Measurements from ENCODE around the gene KRT26. TPM values are rescaled to one million over a fixed set of nuclear protein-coding genes. Genes with fewer than 3 reads are reported as not detected.
"Not testable (repeated sequence)": the region's sequence is repeated elsewhere in the genome, so short reads cannot be mapped to it uniquely, and the experiment has no call there.

KRT26 gene
- total RNA-seq, 1 experiment from 2014 or later: not detected

DNA sequence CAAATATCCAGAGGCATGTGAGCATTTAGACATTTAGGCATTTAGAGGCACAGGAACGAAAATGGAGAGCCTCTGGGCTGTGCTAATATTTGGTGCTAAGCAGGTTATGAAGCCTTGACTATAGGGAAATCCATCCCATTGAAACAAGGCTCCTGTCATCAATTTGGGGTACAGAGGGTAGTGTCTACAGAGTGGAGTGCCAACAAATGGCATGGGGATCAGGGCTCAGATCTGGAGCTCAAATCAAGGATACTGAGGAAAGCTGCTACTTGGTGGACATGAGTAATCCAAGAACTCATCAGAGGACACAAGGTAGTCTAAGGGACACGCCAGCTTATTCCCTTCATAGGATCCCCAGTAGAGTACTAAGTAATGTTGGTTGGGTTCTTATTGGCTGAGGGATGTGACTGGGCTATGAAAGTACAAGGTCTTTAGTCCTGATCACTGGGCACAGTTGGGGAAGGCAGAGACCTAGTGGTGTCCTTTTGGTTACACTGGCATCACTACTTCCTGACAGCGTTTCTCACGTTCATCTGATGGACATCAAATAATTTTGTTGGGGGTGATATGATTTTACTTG, 45.2 kb upstream of the KRT26 start:
- no peak overlapping the region for H2AFZ ChIP-seq
- H3K9me2 ChIP-seq (ENCODE audit: insufficient read depth): no peaks in the 10 kb centered on the region
- ChIA-PET POLR2A (ENCODE audit: unreplicated experiment) (no interaction called here), CTCF (no interaction called here)
- no peaks in the 10 kb centered on the region for H4K20me1 ChIP-seq (ENCODE audit: insufficient read depth)
- peaks cover 25% of the 10 kb centered on the region for H3K4me1 ChIP-seq (replicated peaks; ENCODE audit: insufficient read depth)
- peaks cover 8% of the 10 kb centered on the region; the same call in 1 of the 2 replicates for H3K36me3 ChIP-seq (ENCODE audit: low read depth)
- no peak for DNase-seq
- intact Hi-C loops (cut with micrococcal nuclease; ENCODE audit: unreplicated experiment): no loop called here
- H3K27ac ChIP-seq: no peak overlapping the region
- no peaks in the 10 kb centered on the region for H3K27me3 ChIP-seq (ENCODE audit: insufficient read depth, low read depth)
- peaks cover 59% of the 10 kb centered on the region for H3F3A ChIP-seq (ENCODE audit: insufficient read depth, low read depth)
- H3K4me2 ChIP-seq: peak overlapping the region; percentile 80
- H3K4me3 ChIP-seq: peak overlapping the region; percentile 83; the same call in 1 of the 2 replicates
- no peak for TF ChIP-seq EZH2 (IDR thresholded peaks at IDR 0.05; ENCODE audit: low read depth)
- TF ChIP-seq, protein P1, sequence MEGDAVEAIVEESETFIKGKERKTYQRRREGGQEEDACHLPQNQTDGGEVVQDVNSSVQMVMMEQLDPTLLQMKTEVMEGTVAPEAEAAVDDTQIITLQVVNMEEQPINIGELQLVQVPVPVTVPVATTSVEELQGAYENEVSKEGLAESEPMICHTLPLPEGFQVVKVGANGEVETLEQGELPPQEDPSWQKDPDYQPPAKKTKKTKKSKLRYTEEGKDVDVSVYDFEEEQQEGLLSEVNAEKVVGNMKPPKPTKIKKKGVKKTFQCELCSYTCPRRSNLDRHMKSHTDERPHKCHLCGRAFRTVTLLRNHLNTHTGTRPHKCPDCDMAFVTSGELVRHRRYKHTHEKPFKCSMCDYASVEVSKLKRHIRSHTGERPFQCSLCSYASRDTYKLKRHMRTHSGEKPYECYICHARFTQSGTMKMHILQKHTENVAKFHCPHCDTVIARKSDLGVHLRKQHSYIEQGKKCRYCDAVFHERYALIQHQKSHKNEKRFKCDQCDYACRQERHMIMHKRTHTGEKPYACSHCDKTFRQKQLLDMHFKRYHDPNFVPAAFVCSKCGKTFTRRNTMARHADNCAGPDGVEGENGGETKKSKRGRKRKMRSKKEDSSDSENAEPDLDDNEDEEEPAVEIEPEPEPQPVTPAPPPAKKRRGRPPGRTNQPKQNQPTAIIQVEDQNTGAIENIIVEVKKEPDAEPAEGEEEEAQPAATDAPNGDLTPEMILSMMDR (conservative IDR thresholded peaks at IDR 0.05): no peak
- BruUV-seq (replicated peaks): no TSS peak
- no peaks in the 10 kb centered on the region for H3K9me3 ChIP-seq (ENCODE audit: insufficient read depth, low read depth)
- H3K79me2 ChIP-seq (ENCODE audit: low read depth): peaks cover 43% of the 10 kb centered on the region

DNA sequence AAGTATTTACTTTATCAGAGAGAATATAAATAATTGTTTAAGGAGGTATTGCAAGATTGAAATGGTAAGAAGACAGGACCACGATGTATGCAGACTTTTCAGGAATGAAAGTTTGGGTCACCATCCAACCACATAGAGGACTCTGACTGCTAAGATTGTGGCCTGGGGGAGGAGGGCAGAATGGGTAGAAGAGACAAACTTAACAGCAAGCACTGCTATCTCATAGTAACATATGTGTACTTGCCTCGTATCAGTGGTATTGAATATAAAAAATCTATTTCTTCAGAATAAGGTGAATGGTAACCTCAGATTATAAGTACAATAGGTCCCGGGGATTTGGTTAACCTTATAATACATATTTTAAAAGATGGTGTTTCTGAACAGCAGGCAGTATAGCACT, 44.6 kb upstream of the KRT26 start:
- Histone ChIP-seq H3K27me3 (ENCODE audit: insufficient read depth, low read depth) (no peaks in the 10 kb centered on the region), H3K4me2 (no peak overlapping the region), H3K36me3 (ENCODE audit: low read depth) (peaks cover 8% of the 10 kb centered on the region; the same call in 1 of the 2 replicates), H3K9me3 (ENCODE audit: insufficient read depth, low read depth) (no peaks in the 10 kb centered on the region), H3K27ac (no peak overlapping the region), H2AFZ (no peak overlapping the region), H3F3A (ENCODE audit: insufficient read depth, low read depth) (peaks cover 59% of the 10 kb centered on the region), H3K79me2 (ENCODE audit: low read depth) (peaks cover 42% of the 10 kb centered on the region), H3K4me3 (no peak overlapping the region), H4K20me1 (ENCODE audit: insufficient read depth) (no peaks in the 10 kb centered on the region), H3K4me1 (replicated peaks; ENCODE audit: insufficient read depth) (peaks cover 26% of the 10 kb centered on the region), H3K9me2 (ENCODE audit: insufficient read depth) (no peaks in the 10 kb centered on the region)
- TF ChIP-seq EZH2 (IDR thresholded peaks at IDR 0.05; ENCODE audit: low read depth): no peak
- TF ChIP-seq, protein P1 (conservative IDR thresholded peaks at IDR 0.05): no peak
- intact Hi-C loops (cut with micrococcal nuclease; ENCODE audit: unreplicated experiment): no loop called here
- no TSS peak for BruUV-seq (replicated peaks)
- DNase-seq: no peak
- ChIA-PET POLR2A (ENCODE audit: unreplicated experiment) (no interaction called here), CTCF (no interaction called here)

DNA sequence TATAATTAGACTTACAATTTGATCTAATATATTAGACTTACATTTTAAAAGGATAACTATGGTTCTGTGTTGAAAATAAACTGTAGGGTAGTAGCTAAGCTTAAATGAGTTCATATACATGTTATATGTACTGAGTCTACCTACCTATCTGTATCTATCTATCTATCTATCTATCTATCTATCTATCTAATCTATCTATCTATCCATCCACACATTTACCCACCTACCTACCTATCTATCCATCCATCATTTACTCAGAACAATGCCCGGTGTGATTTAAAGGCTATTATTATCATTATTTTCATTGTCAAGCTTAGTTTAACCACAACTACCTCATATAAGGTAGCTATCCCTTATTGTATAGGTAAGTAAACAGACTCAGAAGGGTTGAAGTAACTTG, 43.4 kb upstream of the KRT26 start:
- no peak overlapping the region for H3K4me3 ChIP-seq
- peaks cover 8% of the 10 kb centered on the region; the same call in 1 of the 2 replicates for H3K36me3 ChIP-seq (ENCODE audit: low read depth)
- H3K27ac ChIP-seq: no peak overlapping the region
- H3F3A ChIP-seq (ENCODE audit: insufficient read depth, low read depth): peaks cover 54% of the 10 kb centered on the region
- H3K9me3 ChIP-seq (ENCODE audit: insufficient read depth, low read depth): no peaks in the 10 kb centered on the region
- intact Hi-C loops (cut with micrococcal nuclease; ENCODE audit: unreplicated experiment): no loop called here
- peaks cover 30% of the 10 kb centered on the region for H3K79me2 ChIP-seq (ENCODE audit: low read depth)
- TF ChIP-seq EZH2 (IDR thresholded peaks at IDR 0.05; ENCODE audit: low read depth): no peak
- TF ChIP-seq, protein P1 (conservative IDR thresholded peaks at IDR 0.05): no peak
- H3K4me2 ChIP-seq: no peak overlapping the region
- no peak for DNase-seq
- BruUV-seq (replicated peaks): no TSS peak
- ChIA-PET POLR2A (ENCODE audit: unreplicated experiment) (no interaction called here), CTCF (interaction anchor here (0.6 kb wide), 1 partner anchor 865 kb away, joined by 3 read pairs; no protein-coding TSS in a partner anchor)
- H3K9me2 ChIP-seq (ENCODE audit: insufficient read depth): no peaks in the 10 kb centered on the region
- no peaks in the 10 kb centered on the region for H4K20me1 ChIP-seq (ENCODE audit: insufficient read depth)
- H3K27me3 ChIP-seq (ENCODE audit: insufficient read depth, low read depth): no peaks in the 10 kb centered on the region
- H3K4me1 ChIP-seq (replicated peaks; ENCODE audit: insufficient read depth): peaks cover 32% of the 10 kb centered on the region
- H2AFZ ChIP-seq: no peak overlapping the region

DNA sequence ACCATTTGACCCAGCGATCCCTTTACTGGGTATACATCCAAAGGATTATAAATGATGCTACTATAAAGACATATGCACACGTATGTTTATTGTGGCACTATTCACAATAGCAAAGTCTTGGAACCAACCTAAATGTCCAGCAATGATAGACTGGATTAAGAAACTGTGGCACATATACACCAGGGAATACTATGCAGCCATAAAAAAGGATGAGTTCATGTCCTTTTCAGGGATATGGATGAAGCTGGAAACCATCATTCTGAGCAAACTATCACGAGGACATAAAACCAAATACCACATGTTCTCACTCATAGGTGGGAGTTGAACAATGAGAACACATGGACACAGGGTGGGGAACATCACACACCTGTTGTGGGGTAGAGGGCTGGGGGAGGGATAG, 42.7 kb upstream of the KRT26 start:
- peaks cover 57% of the 10 kb centered on the region for H3F3A ChIP-seq (ENCODE audit: insufficient read depth, low read depth)
- H3K9me2 ChIP-seq (ENCODE audit: insufficient read depth); DNase-seq; H4K20me1 ChIP-seq (ENCODE audit: insufficient read depth); H3K4me3 ChIP-seq; intact Hi-C loops (cut with micrococcal nuclease; ENCODE audit: unreplicated experiment); H3K4me2 ChIP-seq; H3K27ac ChIP-seq; H3K27me3 ChIP-seq (ENCODE audit: insufficient read depth, low read depth); H3K36me3 ChIP-seq (ENCODE audit: low read depth); H2AFZ ChIP-seq; BruUV-seq (replicated peaks); POLR2A ChIA-PET (ENCODE audit: unreplicated experiment); CTCF ChIA-PET; H3K9me3 ChIP-seq (ENCODE audit: insufficient read depth, low read depth): not testable (repeated sequence)
- H3K4me1 ChIP-seq (replicated peaks; ENCODE audit: insufficient read depth): peaks cover 32% of the 10 kb centered on the region
- H3K79me2 ChIP-seq (ENCODE audit: low read depth): peaks cover 23% of the 10 kb centered on the region

All from PC-9 (cell line).